GM21786 (cell line): ENCODE data around the gene CBLB.
A peak's percentile ranks its signal among the peaks of the same experiment; 100 is the strongest.

Experiments
- ATAC-seq: cut with Tn5 transposase; IDR thresholded peaks from one replicate; pipeline ENCODE4 v1.9.1; 2021; ENCODE audit not compliant: unreplicated experiment

The CBLB gene

DNA sequence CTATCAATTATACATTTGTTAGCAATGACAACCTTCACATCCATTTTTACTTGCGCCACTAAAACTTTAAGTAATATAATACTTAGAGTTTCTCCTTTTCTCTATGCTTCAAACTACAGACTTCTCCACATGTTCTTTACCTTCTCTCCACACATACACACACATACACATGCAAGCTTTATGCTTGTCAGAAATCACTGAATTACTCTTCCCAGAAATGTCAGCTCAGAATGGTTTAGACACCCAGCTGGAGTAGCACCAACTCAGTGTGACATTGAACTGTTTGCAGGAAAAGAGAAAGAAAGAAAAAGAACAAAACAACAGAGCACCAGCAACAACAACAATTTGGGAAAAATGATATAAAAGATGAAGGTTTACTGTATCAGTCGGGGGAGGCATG is 20.9 kb downstream of the CBLB start:
- ATAC-seq = no peak

DNA sequence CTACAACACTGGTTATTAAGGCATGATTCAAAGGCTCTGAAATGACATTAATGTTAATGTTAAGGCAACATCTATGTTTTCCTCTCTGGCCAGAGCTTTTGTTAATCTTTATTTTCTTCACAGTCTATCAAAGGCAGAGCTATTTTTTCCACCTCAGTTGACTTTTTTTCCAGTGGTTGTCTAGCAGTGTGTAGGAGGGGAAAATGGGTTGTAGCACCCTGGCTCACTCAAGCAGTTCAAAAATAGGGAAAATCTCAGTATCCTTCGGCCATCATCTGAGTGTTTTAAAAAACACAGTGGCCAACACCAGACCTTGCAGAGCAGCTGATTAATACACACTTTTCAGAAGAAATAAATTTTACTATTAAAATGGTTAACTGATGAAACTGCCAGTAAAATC is 21.4 kb downstream of the CBLB start:
- ATAC-seq = no peak

- no peak for ATAC-seq
Measured at GRCh38 chr3:105846809-105847208, 22.0 kb downstream of the CBLB start.

DNA sequence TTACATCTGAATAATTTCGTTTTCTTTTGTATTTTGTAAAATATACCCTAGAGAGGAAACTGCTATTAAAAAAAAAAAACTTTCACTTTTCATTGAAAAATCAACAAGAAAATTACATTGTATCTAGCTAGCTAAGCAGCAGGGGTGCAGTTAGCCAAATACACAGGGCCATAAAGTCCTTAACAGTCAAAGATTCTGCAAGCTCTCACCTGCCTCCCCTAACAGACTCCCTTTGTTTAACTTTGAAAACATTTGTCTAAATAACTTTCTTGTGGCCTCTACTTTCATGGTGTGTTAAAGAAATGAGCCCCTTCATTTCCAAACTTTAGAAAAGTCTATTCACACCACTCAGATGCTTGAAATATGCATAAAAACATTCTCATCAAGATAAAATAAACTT is 23.3 kb downstream of the CBLB start:
- ATAC-seq = no peak

- ATAC-seq = no peak
Measured at GRCh38 chr3:105844704-105845103, 24.1 kb downstream of the CBLB start.

GRCh38 chr3:105843994-105844393 is 24.8 kb downstream of the CBLB start:
- no peak for ATAC-seq

DNA sequence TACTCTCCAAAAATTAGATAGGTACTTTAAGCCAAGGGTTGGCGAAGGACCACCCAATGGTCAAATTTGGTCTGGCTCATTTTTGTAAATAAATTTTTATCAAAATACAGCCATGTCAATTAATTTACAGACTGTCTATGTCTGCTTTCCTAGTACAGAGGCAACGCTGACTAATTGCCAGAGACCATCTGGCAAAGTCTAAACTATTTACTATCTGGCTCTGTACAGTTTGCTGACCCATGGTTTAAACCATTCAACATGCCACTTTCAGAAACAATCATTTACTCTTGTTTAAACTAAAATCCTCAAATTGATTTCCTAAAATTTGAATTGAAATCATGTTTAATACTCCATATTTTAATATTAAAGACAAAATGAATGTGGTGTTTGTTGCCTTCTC is 25.9 kb downstream of the CBLB start:
- ATAC-seq = no peak

- ATAC-seq = no peak
Measured at GRCh38 chr3:105842449-105842848, 26.4 kb downstream of the CBLB start.

DNA sequence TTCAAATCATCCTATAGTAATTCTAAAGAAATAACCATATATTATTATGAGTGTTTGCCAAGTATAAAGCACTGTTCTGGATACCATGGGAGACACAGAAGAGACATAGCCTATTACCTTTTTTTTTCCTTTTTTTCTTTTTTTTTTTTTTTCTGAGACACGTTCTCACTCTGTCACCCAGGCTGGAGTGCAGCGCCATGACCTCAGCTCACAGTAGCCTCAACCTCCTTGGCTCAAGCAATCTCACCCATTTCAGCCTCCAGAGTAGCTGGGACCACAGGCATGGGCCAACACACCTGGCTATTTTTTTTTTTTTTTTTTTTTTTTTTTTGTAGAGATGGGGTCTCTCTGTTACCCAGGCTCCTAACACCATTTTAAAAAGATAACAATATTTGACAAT is 30.9 kb downstream of the CBLB start:
- ATAC-seq = no peak

DNA sequence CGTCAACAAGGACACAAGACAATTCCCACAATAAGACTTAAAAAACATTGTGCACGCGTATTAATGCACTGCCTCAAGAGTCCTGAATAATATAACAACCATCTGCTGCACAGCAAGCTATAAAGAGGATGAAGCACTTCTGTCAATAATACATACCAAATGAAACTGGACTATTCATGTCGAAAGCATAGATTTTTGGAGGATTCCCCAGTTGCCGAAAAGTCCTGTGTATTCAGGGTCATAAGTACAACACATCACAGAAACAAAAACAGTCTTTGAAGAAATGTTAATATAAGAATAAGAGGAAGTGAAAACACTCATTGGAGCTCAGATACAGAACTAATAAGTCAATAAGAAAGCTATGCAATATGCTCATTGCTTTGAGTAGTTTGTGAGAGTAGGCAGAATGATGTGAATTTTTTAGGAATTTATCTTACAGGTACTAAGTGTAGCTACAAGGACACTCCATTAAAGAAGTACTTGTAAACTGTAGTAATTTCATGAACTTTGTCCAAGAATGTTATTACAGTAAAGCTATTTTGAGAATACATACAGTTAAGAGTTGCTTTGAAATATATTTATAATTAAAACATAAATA is 31.6 kb downstream of the CBLB start:
- peak; percentile 84 for ATAC-seq

GRCh38 chr3:105836533-105836932 is 32.3 kb downstream of the CBLB start:
- peak; percentile 43 for ATAC-seq

- no peak for ATAC-seq
Measured at GRCh38 chr3:105835606-105836005, 33.2 kb downstream of the CBLB start.

- ATAC-seq = no peak
Measured at GRCh38 chr3:105834768-105835167, 34.0 kb downstream of the CBLB start.

- ATAC-seq = no peak
Measured at GRCh38 chr3:105832644-105833043, 36.2 kb downstream of the CBLB start.

GRCh38 chr3:105830836-105831235 is 38.0 kb downstream of the CBLB start:
- ATAC-seq = no peak

DNA sequence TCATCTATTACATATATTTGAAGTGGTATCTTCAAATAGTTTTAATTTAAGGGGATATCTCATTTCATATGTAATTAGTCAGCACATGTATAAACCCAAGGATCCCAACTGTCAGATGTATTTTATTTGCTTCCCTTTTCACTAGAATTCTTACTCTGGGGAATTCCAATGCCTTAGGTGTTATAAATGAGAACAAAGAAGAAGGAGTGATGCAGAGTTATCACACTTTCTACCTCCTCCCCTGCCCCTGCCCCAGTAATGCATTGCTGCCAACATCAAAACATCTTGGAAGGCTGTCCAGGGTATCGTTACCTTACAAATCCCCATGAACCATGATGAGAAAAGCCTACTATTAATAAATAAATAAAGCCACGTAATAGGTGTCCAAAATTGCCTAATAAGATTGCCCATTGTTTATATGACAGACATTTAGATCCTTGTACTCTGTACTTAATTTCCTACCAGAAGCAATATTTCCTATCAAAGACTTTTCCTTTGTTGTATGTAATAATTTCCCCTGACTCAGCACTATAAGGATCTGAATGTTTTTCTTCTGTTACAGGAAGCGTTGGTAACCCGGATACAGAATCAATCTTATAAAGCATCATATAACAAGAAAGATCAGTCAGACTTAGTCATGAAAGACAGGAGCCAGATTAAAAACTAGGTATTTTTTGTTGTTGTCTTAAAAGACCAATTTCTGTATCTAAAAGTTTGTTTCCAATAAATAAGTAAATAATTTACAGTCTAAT is 38.8 kb downstream of the CBLB start:
- ATAC-seq = no peak

- ATAC-seq = no peak
Measured at GRCh38 chr3:105829229-105829628, 39.6 kb downstream of the CBLB start.

DNA sequence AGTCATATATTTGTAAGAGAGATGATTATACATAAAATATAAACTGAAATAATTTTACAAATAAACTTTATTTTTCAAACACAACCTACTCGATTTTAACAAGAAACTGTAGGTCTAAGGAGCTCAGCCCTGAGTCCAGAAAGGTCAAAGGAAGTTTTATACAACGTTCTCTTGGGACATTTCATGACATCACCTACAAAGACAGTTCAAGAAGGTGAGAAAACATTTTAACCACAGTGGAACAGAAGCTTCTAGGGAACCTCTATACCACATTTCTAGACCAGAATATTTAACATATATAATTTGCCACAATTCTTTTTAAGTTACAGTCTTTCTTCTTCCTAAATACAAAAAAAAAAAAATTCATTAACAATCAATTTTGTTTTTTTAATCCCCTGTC is 40.1 kb downstream of the CBLB start:
- peak; percentile 65 for ATAC-seq

DNA sequence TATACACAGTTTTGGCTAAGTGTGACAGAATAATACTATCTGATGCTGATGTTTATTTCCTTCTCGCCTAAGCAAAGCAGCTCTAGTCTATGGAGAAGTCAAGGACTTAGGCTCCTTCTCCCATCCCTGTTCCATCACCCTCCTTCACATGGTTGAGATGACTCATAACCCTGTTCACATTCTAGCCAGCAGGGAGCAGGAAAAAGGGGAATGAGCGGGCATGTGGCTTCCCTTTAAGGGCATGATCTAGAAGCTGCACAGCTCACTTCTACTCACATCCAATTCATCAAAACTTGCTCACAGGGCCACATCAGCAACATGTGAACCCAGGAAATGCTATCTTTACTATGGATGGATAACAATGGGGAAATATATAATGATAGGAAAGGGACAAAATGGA is 40.9 kb downstream of the CBLB start:
- no peak for ATAC-seq

GRCh38 chr3:105826778-105827634 is 41.8 kb downstream of the CBLB start:
- peak; percentile 47 for ATAC-seq

- ATAC-seq = no peak
Measured at GRCh38 chr3:105824129-105824528, 44.7 kb downstream of the CBLB start.
